Mucosa of descending colon (tissue), 3 donors: ENCODE data around the gene ZFP36L1. TPM values are rescaled to one million over a fixed set of nuclear protein-coding genes. Genes with fewer than 3 reads are reported as not detected.
A peak's percentile ranks its signal among the peaks of the same experiment; 100 is the strongest.

Source experiments
- ATAC-seq: fragments of 200-7000 bp; cut with Tn5 transposase; one replicate; pipeline ENCODE4 v1.9.1; 2020; ENCODE audit warnings: mild to moderate bottlenecking, moderate library complexity
- DNase-seq, 3 donors: peaks; one replicate each; pipeline ENCODE4 v3.0.0-alpha.2; 2020
- H3K36me3 ChIP-seq: fragments of 200-600 bp; one replicate; pipeline ENCODE4 v1.8.0; 2021; ENCODE audit warnings: low read depth, mild to moderate bottlenecking
- H3K4me1 ChIP-seq: fragments of 200-600 bp; one replicate; pipeline ENCODE4 v1.8.0; 2021; ENCODE audit warnings: low read depth, mild to moderate bottlenecking
- H3K4me3 ChIP-seq: fragments of 200-600 bp; one replicate; pipeline ENCODE4 v1.8.0; 2021; ENCODE audit warnings: mild to moderate bottlenecking
- H3K9me3 ChIP-seq: fragments of 200-600 bp; one replicate; pipeline ENCODE4 v1.8.0; 2021; ENCODE audit warnings: mild to moderate bottlenecking
- intact Hi-C, 2 donors: fragments of 100-400 bp; cut with DNase I in 1 of 2; cut with micrococcal nuclease in 1 of 2; formaldehyde crosslinking; loops; one replicate each; pipeline versions ENCODE4 v1.11.0 to v1.11.1; 2022; cut with DNase I, micrococcal nuclease
- total RNA-seq, 3 donors: library from RNA; stranded (reverse); fragmentation: NEBNext Ultra II Directional in 2 of 3; extraction: Animal tissue kit (Norgen Biotek cat#: 25700) in 2 of 3; gene quantifications; one replicate each; pipeline versions ENCODE4 v1.2.1 to v1.2.4, GENCODE V29; 2021 to 2023
- TF ChIP-seq, protein P1 (sequence below): fragments of 200-600 bp; IDR thresholded peaks from one replicate; pipeline ENCODE4 v1.8.0; 2022; ENCODE audit warnings: antibody characterized with exemption, mild to moderate bottlenecking
- donor health status: DM: no; HTN: no; CAD: no; lungs with moderate emphysema.
- donor health status: DM: no; HTN: no; CAD: no.
- donor health status: DM: no; HTN: yes; CAD: no.

Gene ZFP36L1
- total RNA-seq, 3 donors from 2014 or later, result 79.8 to 472 (median 103) TPM

DNA sequence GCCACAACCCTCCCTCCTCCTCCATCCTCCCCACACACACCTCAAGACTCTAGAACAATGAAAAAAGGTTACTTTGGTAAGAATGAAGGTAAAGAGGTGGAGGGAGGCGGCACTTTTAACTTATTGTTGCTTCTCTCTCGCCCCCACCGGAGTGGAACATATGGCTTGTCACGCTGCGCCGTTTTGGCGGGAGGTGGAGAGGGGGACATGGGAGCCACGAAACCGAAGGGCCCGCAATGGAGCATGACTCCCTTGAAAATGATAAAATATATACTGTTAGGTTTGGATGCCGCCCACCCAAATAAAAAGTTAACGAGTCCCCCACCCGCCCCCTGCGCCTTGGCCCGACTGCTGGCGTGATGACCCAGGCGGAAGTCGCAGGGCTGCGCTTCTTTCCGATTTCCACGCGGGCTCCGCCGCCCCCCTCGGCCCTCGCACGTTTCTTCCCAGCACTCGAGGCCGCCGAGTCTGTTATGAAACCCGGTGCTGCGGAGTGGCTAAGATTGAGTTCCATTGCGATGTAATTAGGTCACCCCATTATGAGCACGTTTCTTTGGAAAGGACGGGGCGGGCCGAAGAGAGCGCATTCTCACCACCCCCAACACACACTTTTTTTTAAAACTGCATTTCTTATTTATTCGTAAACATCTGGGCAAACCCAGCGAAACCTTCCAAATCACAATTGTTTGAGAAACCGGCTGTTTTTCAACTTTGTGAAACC is 1.4 kb upstream of the ZFP36L1 start:
- TF ChIP-seq, protein P1, sequence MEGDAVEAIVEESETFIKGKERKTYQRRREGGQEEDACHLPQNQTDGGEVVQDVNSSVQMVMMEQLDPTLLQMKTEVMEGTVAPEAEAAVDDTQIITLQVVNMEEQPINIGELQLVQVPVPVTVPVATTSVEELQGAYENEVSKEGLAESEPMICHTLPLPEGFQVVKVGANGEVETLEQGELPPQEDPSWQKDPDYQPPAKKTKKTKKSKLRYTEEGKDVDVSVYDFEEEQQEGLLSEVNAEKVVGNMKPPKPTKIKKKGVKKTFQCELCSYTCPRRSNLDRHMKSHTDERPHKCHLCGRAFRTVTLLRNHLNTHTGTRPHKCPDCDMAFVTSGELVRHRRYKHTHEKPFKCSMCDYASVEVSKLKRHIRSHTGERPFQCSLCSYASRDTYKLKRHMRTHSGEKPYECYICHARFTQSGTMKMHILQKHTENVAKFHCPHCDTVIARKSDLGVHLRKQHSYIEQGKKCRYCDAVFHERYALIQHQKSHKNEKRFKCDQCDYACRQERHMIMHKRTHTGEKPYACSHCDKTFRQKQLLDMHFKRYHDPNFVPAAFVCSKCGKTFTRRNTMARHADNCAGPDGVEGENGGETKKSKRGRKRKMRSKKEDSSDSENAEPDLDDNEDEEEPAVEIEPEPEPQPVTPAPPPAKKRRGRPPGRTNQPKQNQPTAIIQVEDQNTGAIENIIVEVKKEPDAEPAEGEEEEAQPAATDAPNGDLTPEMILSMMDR, result no peak
- peak; percentile 12 for ATAC-seq
- Histone ChIP-seq H3K9me3 (no peaks in the 10 kb centered on the region), H3K36me3 (no peaks in the 10 kb centered on the region), H3K4me3 (peak overlapping the region; percentile 76), H3K4me1 (peaks cover 10% of the 10 kb centered on the region)
- DNase-seq, result peak; percentile 83 to 92 (median 88)
- intact Hi-C loops, result loop anchor here in 1 of 2 donors (5.0 to 10.0 kb wide), 2 partner anchors 399 to 547 kb away; no protein-coding TSS in a partner anchor

DNA sequence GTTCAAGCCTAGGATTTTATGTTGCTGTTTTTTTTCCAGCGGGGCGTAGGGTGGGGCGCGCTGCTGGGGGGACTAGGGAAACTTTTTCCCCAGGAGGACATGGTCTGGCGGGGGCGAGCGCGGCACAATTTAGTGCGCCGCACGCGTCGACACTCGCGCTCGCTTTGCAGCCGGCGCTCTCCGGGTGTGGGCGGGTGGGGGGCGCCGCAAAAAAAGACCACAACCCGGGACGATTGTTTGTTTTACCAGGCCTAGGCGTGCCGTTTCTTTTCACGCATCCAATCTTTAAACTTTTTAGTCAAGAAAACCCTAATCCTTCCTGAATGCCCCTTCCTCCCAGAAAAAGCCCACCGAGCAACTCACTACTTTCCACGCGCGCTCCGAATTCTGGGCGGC is 865 bp upstream of the ZFP36L1 start:
- DNase-seq (no peak), ATAC-seq (peak; percentile 1)
- Histone ChIP-seq H3K4me1 (peaks cover 13% of the 10 kb centered on the region), H3K4me3 (peak overlapping the region; percentile 76), H3K36me3 (no peaks in the 10 kb centered on the region), H3K9me3 (no peaks in the 10 kb centered on the region)
- TF ChIP-seq, protein P1, result no peak
- intact Hi-C loops, result loop anchor here in 1 of 2 donors (5.0 to 10.0 kb wide), 2 partner anchors 399 to 546 kb away; no protein-coding TSS in a partner anchor

DNA sequence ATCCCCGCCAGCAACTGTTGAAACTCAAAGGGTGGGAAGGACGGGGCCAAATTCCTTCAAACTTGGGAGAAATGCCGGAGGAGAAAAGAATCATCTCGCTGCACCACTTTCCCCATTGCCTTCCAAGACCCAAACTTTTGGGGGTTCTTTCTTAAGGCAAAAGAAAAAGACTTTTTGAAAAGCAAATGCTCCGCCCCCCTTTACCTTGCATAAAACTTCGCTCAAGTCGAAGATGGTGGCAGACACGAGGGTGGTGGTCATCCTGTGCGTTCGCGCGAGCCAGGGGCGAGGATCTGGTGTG is 239 bp downstream of the ZFP36L1 start:
- Histone ChIP-seq H3K9me3 (no peaks in the 10 kb centered on the region), H3K4me3 (peak overlapping the region; percentile 76), H3K36me3 (no peaks in the 10 kb centered on the region), H3K4me1 (peaks cover 13% of the 10 kb centered on the region)
- DNase-seq (no peak), ATAC-seq (no peak)
- intact Hi-C loops, result loop anchor here in 1 of 2 donors (5.0 to 10.0 kb wide), 2 partner anchors 398 to 545 kb away; no protein-coding TSS in a partner anchor
- TF ChIP-seq, protein P1, result no peak

DNA sequence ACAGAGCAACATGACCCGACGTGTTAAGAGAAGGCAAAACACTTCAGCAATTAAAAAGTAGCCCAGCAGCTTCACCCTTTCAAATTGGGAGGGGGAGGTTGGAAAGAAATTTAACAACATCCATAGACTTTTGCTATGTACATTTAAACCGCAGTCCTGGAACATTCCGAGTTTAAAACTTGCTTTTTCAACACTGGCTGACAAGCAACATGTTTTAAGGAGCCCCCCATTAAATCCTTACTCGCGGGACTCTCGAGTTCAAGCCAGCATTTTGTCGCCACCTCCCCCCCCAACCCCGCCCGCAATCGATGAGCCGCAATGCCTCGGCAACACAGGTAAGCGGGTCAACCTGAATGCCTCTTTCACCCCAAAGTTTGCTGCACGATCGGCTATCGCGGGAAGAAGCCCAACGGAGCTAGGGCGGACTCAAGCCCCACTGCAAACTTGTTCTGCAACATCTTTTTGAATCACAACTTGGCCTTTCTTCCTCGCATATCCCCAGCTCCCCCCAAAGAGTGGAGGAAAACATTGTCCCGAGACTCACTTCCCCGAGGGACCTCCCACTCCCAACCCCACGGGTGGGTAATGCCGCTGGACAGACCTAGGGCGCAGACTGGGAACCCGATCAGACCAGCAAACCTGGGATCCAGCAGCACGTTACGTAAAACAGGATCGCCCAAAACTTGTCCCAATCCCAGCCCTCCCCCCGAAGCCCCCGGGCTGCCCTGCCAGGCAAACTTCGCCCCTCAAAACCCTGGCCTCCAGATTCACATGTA is 777 bp downstream of the ZFP36L1 start:
- Histone ChIP-seq H3K36me3 (no peaks in the 10 kb centered on the region), H3K9me3 (no peaks in the 10 kb centered on the region), H3K4me3 (peak overlapping the region; percentile 76), H3K4me1 (peaks cover 13% of the 10 kb centered on the region)
- intact Hi-C loops, result loop anchor here in 1 of 2 donors (5.0 to 10.0 kb wide), 2 partner anchors 397 to 545 kb away; no protein-coding TSS in a partner anchor
- peak in 2 of 3 donors; percentile 51 to 60 for DNase-seq
- ATAC-seq, result no peak
- TF ChIP-seq, protein P1, result no peak

DNA sequence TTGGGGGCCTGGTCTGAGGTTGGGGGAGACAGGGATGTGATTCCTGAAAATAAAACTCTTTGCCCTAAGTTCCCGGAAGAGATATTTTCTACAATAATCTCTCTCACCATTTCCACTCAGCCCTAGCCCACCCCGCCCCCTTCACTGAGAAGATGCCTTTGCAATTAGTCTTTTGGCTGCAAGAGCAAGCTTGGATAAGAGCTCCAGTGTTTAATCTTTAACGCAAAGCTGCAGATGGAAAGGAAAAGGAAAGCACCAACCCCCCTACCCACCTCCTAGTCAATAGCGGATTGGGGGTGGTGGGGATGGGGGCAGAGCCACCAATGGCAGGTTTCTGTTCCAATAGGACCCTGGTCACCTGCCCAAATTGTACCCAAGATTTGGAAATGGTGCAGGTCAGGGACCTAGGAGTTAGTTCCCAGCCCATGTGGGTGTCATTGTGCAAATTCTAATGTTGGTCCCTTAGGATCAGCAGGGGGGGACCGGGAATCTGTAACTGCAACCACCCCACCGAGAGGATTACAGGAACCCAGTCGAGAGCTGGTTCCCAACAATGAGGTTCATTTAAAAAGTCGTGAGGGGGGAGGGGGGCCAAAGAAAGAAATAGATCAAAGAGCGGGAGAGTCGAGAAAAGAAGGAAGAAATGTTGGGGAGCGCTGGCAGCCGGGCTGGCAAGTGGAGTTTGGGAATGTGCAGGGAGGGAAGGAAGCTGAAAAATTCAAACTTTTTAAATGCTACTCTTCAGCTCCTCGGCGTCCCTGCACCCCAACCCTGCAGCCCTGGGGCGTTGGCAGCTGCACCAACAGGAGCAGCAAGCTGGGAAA is 1.6 kb downstream of the ZFP36L1 start:
- peak in 2 of 3 donors; percentile 47 to 61 for DNase-seq
- peak overlapping the region; percentile 76 for H3K4me3 ChIP-seq
- H3K9me3 ChIP-seq, result no peaks in the 10 kb centered on the region
- no peak for ATAC-seq
- TF ChIP-seq, protein P1, result no peak
- no peaks in the 10 kb centered on the region for H3K36me3 ChIP-seq
- peaks cover 13% of the 10 kb centered on the region for H3K4me1 ChIP-seq
- intact Hi-C loops, result loop anchor here in 1 of 2 donors (5.0 to 10.0 kb wide), 2 partner anchors 396 to 544 kb away; no protein-coding TSS in a partner anchor
